HCT116 (cell line): Measurements from ENCODE around the gene PEX26. TPM values are rescaled to one million over a fixed set of nuclear protein-coding genes. Genes with fewer than 3 reads are reported as not detected.

Experiments
- ATAC-seq: fragments of 200-7000 bp; cut with Tn5 transposase; 2 replicates; pipeline ENCODE4 v1.9.1; 2020; ENCODE audit warnings: mild to moderate bottlenecking, moderate library complexity
- BruUV-seq: library from RNA; stranded (reverse); fragments of 400-500 nt; replicated peaks from 2 replicates; lab custom pipeline; 2021; lab: Mats Ljungman, UMichigan
- CTCF ChIA-PET: fragments of 300-600 bp; sonication (Branson Sonifier 250); formaldehyde crosslinking; loops from one replicate; lab custom pipeline; 2021; ENCODE audit warnings: antibody characterized with exemption; lab: Charles Lee
- POLR2A ChIA-PET: fragments of 300-600, 350-600 bp; sonication (Branson Sonifier 250); formaldehyde crosslinking; loops from one replicate; lab custom pipeline; 2021; ENCODE audit warnings: antibody characterized with exemption; lab: Charles Lee
- RAD21 ChIA-PET, 2 experiments: fragments of 300-600 bp; sonication (Branson Sonifier 250); formaldehyde crosslinking; loops; one replicate each; lab custom pipeline; 2023; ENCODE audit warnings: low total read pairs in 2 of 2; ENCODE audit not compliant: uncharacterized antibody in 2 of 2, unreplicated experiment in 2 of 2, low non-redundant PET in 1 of 2; lab: Charles Lee
- DNase-seq: peaks from one replicate; pipeline ENCODE4 v3.0.0-alpha.2; 2010; ENCODE audit warnings: low read depth, low spot score
- H2AFZ ChIP-seq: fragments of 200-600 bp; shearing (Covaris generic), sonication (generic); 2 replicates; pipeline ENCODE4 v1.6.1; 2017; ENCODE audit warnings: low read depth, mixed run types, mixed read lengths, antibody characterized with exemption, low read length; ENCODE audit not compliant: poor library complexity, severe bottlenecking
- H3K27ac ChIP-seq: 2 replicates; pipeline ENCODE4 v1.5.1; 2012; ENCODE audit warnings: low read depth, low read length
- H3K27me3 ChIP-seq: fragments of 200-600 bp; sonication (generic); 2 replicates; pipeline ENCODE4 v1.6.1; 2016; ENCODE audit warnings: mixed run types, low read length, mixed read lengths; ENCODE audit not compliant: insufficient read depth
- H3K36me3 ChIP-seq, 2 experiments: fragments of 200-500 bp in 1 of 2; fragments of 200-600 bp in 1 of 2; sonication (Bioruptor generic) in 1 of 2; sonication (generic) in 1 of 2; 2 replicates each; pipeline versions ENCODE4 v1.5.1 to v1.6.1; 2014 to 2016; ENCODE audit warnings: low read length in 2 of 2, inconsistent platforms in 1 of 2, mixed read lengths in 1 of 2, mixed run types in 1 of 2; ENCODE audit not compliant: insufficient read depth in 2 of 2, control insufficient read depth in 1 of 2
- H3K4me1 ChIP-seq, 2 experiments: fragments of 200-600 bp in 1 of 2; sonication (generic) in 1 of 2; 2 replicates each; pipeline versions ENCODE4 v1.5.1 to v1.6.1; 2012 to 2017; ENCODE audit warnings: low read length in 2 of 2, inconsistent platforms in 1 of 2, mild to moderate bottlenecking in 1 of 2, mixed read lengths in 1 of 2, mixed run types in 1 of 2, moderate library complexity in 1 of 2; ENCODE audit not compliant: insufficient read depth in 2 of 2, control insufficient read depth in 1 of 2
- H3K4me2 ChIP-seq: fragments of 200-600 bp; sonication (generic); 2 replicates; pipeline ENCODE4 v1.6.1; 2017; ENCODE audit warnings: mixed run types, low read length, mixed read lengths
- H3K4me3 ChIP-seq, 2 experiments: fragments of 200-600 bp in 1 of 2; sonication (generic) in 1 of 2; replicated peaks in 1 of 2; 2 replicates each; pipeline ENCODE4 v1.5.1; 2011 to 2016; ENCODE audit warnings: low read length in 2 of 2, control low read depth in 1 of 2, low read depth in 1 of 2, mild to moderate bottlenecking in 1 of 2, mixed read lengths in 1 of 2, mixed run types in 1 of 2
- H3K79me2 ChIP-seq: fragments of 200-600 bp; sonication (generic); 2 replicates; pipeline ENCODE4 v1.6.1; 2017; ENCODE audit warnings: mild to moderate bottlenecking, mixed run types, low read length, moderate library complexity, mixed read lengths; ENCODE audit not compliant: insufficient read depth
- H3K9ac ChIP-seq: fragments of 200-600 bp; sonication (generic); 2 replicates; pipeline ENCODE4 v1.6.1; 2016; ENCODE audit warnings: low read length, mixed read lengths
- H3K9me2 ChIP-seq: fragments of 200-600 bp; sonication (generic), shearing (Covaris generic); 2 replicates; pipeline ENCODE4 v1.6.1; 2017; ENCODE audit warnings: mixed run types, mild to moderate bottlenecking, moderate library complexity; ENCODE audit not compliant: insufficient read depth
- H3K9me3 ChIP-seq, 2 experiments: fragments of 200-500 bp in 1 of 2; fragments of 200-600 bp in 1 of 2; sonication (Bioruptor generic) in 1 of 2; sonication (generic) in 1 of 2; 2 replicates each; pipeline ENCODE4 v1.6.1; 2014 to 2017; ENCODE audit warnings: low read length in 2 of 2, mixed read lengths in 2 of 2, inconsistent platforms in 1 of 2, low read depth in 1 of 2, mild to moderate bottlenecking in 1 of 2, mixed run types in 1 of 2, moderate library complexity in 1 of 2; ENCODE audit not compliant: control insufficient read depth in 1 of 2, insufficient read depth in 1 of 2
- H4K20me1 ChIP-seq: fragments of 200-600 bp; sonication (generic), shearing (Covaris generic); 2 replicates; pipeline ENCODE4 v1.6.1; 2017; ENCODE audit warnings: mixed run types, mild to moderate bottlenecking, moderate library complexity; ENCODE audit not compliant: insufficient read depth
- ATF3 ChIP-seq: IDR thresholded peaks from 2 replicates; pipeline ENCODE4 v1.6.1; 2012
- CBX3 ChIP-seq: IDR thresholded peaks from 2 replicates; pipeline ENCODE4 v1.6.1; 2012; ENCODE audit warnings: low read depth
- CEBPB ChIP-seq: IDR thresholded peaks from 2 replicates; pipeline ENCODE4 v1.6.1; 2012; ENCODE audit warnings: low read depth
- CTCF ChIP-seq, 3 experiments: fragments of 200-600 bp in 1 of 3; sonication (generic) in 1 of 3; IDR thresholded peaks in 2 of 3; conservative IDR thresholded peaks in 1 of 3; 2 replicates each; pipeline ENCODE4 v1.5.1; 2012 to 2017; ENCODE audit warnings: low read depth in 2 of 3, low read length in 2 of 3, antibody characterized with exemption in 1 of 3, borderline replicate concordance in 1 of 3, control low read depth in 1 of 3, mild to moderate bottlenecking in 1 of 3, mixed read lengths in 1 of 3, mixed run types in 1 of 3, moderate library complexity in 1 of 3; ENCODE audit not compliant: insufficient read depth in 1 of 3
- EGR1 ChIP-seq: IDR thresholded peaks from 2 replicates; pipeline ENCODE4 v1.6.1; 2012; ENCODE audit warnings: low read depth
- ELF1 ChIP-seq: IDR thresholded peaks from 2 replicates; pipeline ENCODE4 v1.6.1; 2012; ENCODE audit warnings: low read depth, borderline replicate concordance
- EZH2 ChIP-seq: fragments of 200-600 bp; sonication (generic); IDR thresholded peaks from 2 replicates; pipeline ENCODE4 v1.6.1; 2017; ENCODE audit warnings: antibody characterized with exemption, mixed run types
- FOSL1 ChIP-seq: IDR thresholded peaks from 2 replicates; pipeline ENCODE4 v1.6.1; 2012; ENCODE audit warnings: low read depth
- JUND ChIP-seq: IDR thresholded peaks from 2 replicates; pipeline ENCODE4 v1.6.1; 2012
- MAX ChIP-seq: IDR thresholded peaks from 2 replicates; pipeline ENCODE4 v1.6.1; 2012
- POLR2AphosphoS5 ChIP-seq: IDR thresholded peaks from 2 replicates; pipeline ENCODE4 v1.6.1; 2011; ENCODE audit warnings: mild to moderate bottlenecking, low read depth, low read length, moderate library complexity
- RAD21 ChIP-seq: IDR thresholded peaks from 2 replicates; pipeline ENCODE4 v1.6.1; 2012; ENCODE audit warnings: low read depth, mild to moderate bottlenecking
- SIN3A ChIP-seq: IDR thresholded peaks from 2 replicates; pipeline ENCODE4 v1.6.1; 2012; ENCODE audit warnings: low read depth
- SP1 ChIP-seq: IDR thresholded peaks from 2 replicates; pipeline ENCODE4 v1.6.1; 2012; ENCODE audit warnings: low read depth
- SRF ChIP-seq: IDR thresholded peaks from 2 replicates; pipeline ENCODE4 v1.6.1; 2012; ENCODE audit warnings: low read depth
- TCF7L2 ChIP-seq: IDR thresholded peaks from 2 replicates; pipeline ENCODE4 v1.7.0; 2011; ENCODE audit warnings: borderline replicate concordance, inconsistent platforms; ENCODE audit not compliant: insufficient read depth, insufficient read length; ENCODE audit errors: extremely low read depth
- ZBTB33 ChIP-seq: IDR thresholded peaks from 2 replicates; pipeline ENCODE4 v1.6.1; 2011; ENCODE audit warnings: mild to moderate bottlenecking, low read length, moderate library complexity; ENCODE audit not compliant: insufficient replicate concordance; ENCODE audit errors: extremely low read depth
- ZNF274 ChIP-seq: fragments of 200-500 bp; sonication (Bioruptor generic); IDR thresholded peaks from 2 replicates; pipeline ENCODE4 v1.6.1; 2014; ENCODE audit warnings: mild to moderate bottlenecking, low read depth, low read length, inconsistent platforms
- intact Hi-C: fragments of 100-400 bp; cut with micrococcal nuclease; formaldehyde crosslinking; loops from 2 replicates; pipeline ENCODE4 v1.10.0; 2022
- total RNA-seq: library from RNA; stranded (reverse); gene quantifications from one replicate; pipeline ENCODE4 v1.2.1, GENCODE V29; 2021; ENCODE audit not compliant: unreplicated experiment

PEX26 gene
- total RNA-seq, 1 experiment from 2014 or later: 26.4 TPM

GRCh38 chr22:18085188-18085587, 7.4 kb downstream of the PEX26 start:
- TF ChIP-seq TCF7L2 (no peak), SP1 (no peak)
- no peak for ATAC-seq
- Histone ChIP-seq H3K27ac (no peak overlapping the region), H3K9me3 (no peaks in the 10 kb centered on the region), H3K79me2 (peaks cover 28% of the 10 kb centered on the region), H3K4me1 (no peaks in the 10 kb centered on the region), H2AFZ (no peak overlapping the region), H3K9ac (no peak overlapping the region), H3K27me3 (no peaks in the 10 kb centered on the region), H4K20me1 (no peaks in the 10 kb centered on the region), H3K4me2 (no peak overlapping the region), H3K36me3 (peaks cover 30 to 51% of the 10 kb centered on the region in 2 experiments; a peak in 3 of 4 replicates), H3K4me3 (no peak overlapping the region), H3K9me2 (no peaks in the 10 kb centered on the region)
- ChIA-PET RAD21 (no interaction called here), POLR2A (no interaction called here), CTCF (no interaction called here)
- DNase-seq: no peak
- intact Hi-C loops: no loop called here
- BruUV-seq: no TSS peak

- no peak overlapping the region for H3K27ac ChIP-seq
- TF ChIP-seq CTCF (IDR thresholded peaks at IDR 0.05 in 2 of 3, conservative IDR thresholded peaks at IDR 0.05 in 1 of 3; ENCODE audit: borderline replicate concordance in 1 of 3, insufficient read depth in 1 of 3, low read depth in 2 of 3, low read length in 2 of 3) (no peak), FOSL1 (no peak), SIN3A (no peak), SRF (no peak), EGR1 (no peak), POLR2AphosphoS5 (no peak), RAD21 (no peak), ATF3 (no peak), CBX3 (no peak), ZNF274 (no peak), TCF7L2 (no peak), CEBPB (no peak), ZBTB33 (no peak), SP1 (no peak), ELF1 (no peak), EZH2 (no peak), MAX (no peak), JUND (no peak)
These were observed 9.6 kb downstream of the PEX26 start for GRCh38 chr22:18087350-18087855.

More at GRCh38 chr22:18087350-18087855, 9.6 kb downstream of the PEX26 start:
- no peaks in the 10 kb centered on the region for H3K9me2 ChIP-seq
- H3K4me3 ChIP-seq: no peak overlapping the region
- POLR2A ChIA-PET: interaction anchor here (1.2 kb wide), 1 partner anchor 10 kb away, joined by 4 read pairs; the partner anchor contains the start of gene PEX26
- H3K9me3 ChIP-seq: no peaks in the 10 kb centered on the region
- H3K4me1 ChIP-seq: no peaks in the 10 kb centered on the region
- H4K20me1 ChIP-seq: no peaks in the 10 kb centered on the region
- no peak overlapping the region for H3K4me2 ChIP-seq
- no peak overlapping the region for H2AFZ ChIP-seq
- BruUV-seq: no TSS peak
- peaks cover 15% of the 10 kb centered on the region for H3K79me2 ChIP-seq
- CTCF ChIA-PET: no interaction called here
- H3K27me3 ChIP-seq: no peaks in the 10 kb centered on the region
- ATAC-seq (no peak), DNase-seq (no peak)
- H3K36me3 ChIP-seq: peaks cover 24 to 36% of the 10 kb centered on the region in 2 experiments; a peak in 3 of 4 replicates
- H3K9ac ChIP-seq: no peak overlapping the region
- RAD21 ChIA-PET: no interaction called here
- intact Hi-C loops: no loop called here
